ENCODE data around the gene ARHGAP31.
"Not testable (repeated sequence)": the region's sequence is repeated elsewhere in the genome, so short reads cannot be mapped to it uniquely, and the experiment has no call there.

ARHGAP31 gene

GRCh38 chr3:119295816-119296726 lies 1.9 kb downstream of the ARHGAP31 start:
- peak; percentile 49 for DNase-seq (ENCODE audit: low spot score)
- peak; percentile 87 for FAIRE-seq

GRCh38 chr3:119296727-119297122 lies 2.5 kb downstream of the ARHGAP31 start:
- no peak for DNase-seq (ENCODE audit: low spot score)

GRCh38 chr3:119297169-119297568 lies 3.0 kb downstream of the ARHGAP31 start:
- DNase-seq (ENCODE audit: low spot score) (peak; percentile 42), FAIRE-seq (peak; percentile 60)

More at GRCh38 chr3:119296727-119297122, 2.5 kb downstream of the ARHGAP31 start:
- no peak for FAIRE-seq

- no peak for DNase-seq (ENCODE audit: low spot score)
These were observed 4.4 kb downstream of the ARHGAP31 start for GRCh38 chr3:119298565-119298941.

GRCh38 chr3:119300991-119301391 lies 6.8 kb downstream of the ARHGAP31 start:
- DNase-seq (ENCODE audit: low spot score) (no peak), FAIRE-seq (no peak)

More at GRCh38 chr3:119298565-119298941, 4.4 kb downstream of the ARHGAP31 start:
- no peak for FAIRE-seq

GRCh38 chr3:119301662-119302061 lies 7.5 kb downstream of the ARHGAP31 start:
- FAIRE-seq (no peak), DNase-seq (ENCODE audit: low spot score) (no peak)

- FAIRE-seq (no peak), DNase-seq (ENCODE audit: low spot score) (no peak)
These were observed 8.7 kb downstream of the ARHGAP31 start for GRCh38 chr3:119302697-119303551.

- FAIRE-seq = peak; percentile 95
- peak; percentile 90 for DNase-seq (ENCODE audit: low spot score)
These were observed 10.1 kb downstream of the ARHGAP31 start for GRCh38 chr3:119304201-119304713.

- no peak for DNase-seq (ENCODE audit: low spot score)
- FAIRE-seq = no peak
These were observed 11.1 kb downstream of the ARHGAP31 start for GRCh38 chr3:119305286-119305685.

- not testable (repeated sequence) for FAIRE-seq; DNase-seq (ENCODE audit: low spot score)
These were observed 12.2 kb downstream of the ARHGAP31 start for GRCh38 chr3:119306378-119306777.

GRCh38 chr3:119308355-119308754 lies 14.2 kb downstream of the ARHGAP31 start:
- DNase-seq (ENCODE audit: low spot score) (peak; percentile 13), FAIRE-seq (no peak)

GRCh38 chr3:119309591-119309990 lies 15.4 kb downstream of the ARHGAP31 start:
- DNase-seq (ENCODE audit: low spot score) (peak; percentile 52), FAIRE-seq (no peak)

GRCh38 chr3:119310071-119310470 lies 15.9 kb downstream of the ARHGAP31 start:
- DNase-seq (ENCODE audit: low spot score) (peak; percentile 100), FAIRE-seq (peak; percentile 98)

- FAIRE-seq = peak; percentile 93
These were observed 17.1 kb downstream of the ARHGAP31 start for GRCh38 chr3:119311081-119311925.

GRCh38 chr3:119313461-119313860 lies 19.3 kb downstream of the ARHGAP31 start:
- DNase-seq (ENCODE audit: low spot score) (no peak), FAIRE-seq (no peak)

More at GRCh38 chr3:119311081-119311925, 17.1 kb downstream of the ARHGAP31 start:
- DNase-seq (ENCODE audit: low spot score) = peak; percentile 96

- FAIRE-seq (no peak), DNase-seq (ENCODE audit: low spot score) (no peak)
These were observed 20.6 kb downstream of the ARHGAP31 start for GRCh38 chr3:119314821-119315220.

- FAIRE-seq (no peak), DNase-seq (ENCODE audit: low spot score) (no peak)
These were observed 21.6 kb downstream of the ARHGAP31 start for GRCh38 chr3:119315600-119316312.

- FAIRE-seq (no peak), DNase-seq (ENCODE audit: low spot score) (no peak)
These were observed 22.1 kb downstream of the ARHGAP31 start for GRCh38 chr3:119316313-119316670.

GRCh38 chr3:119318876-119319275 lies 24.7 kb downstream of the ARHGAP31 start:
- DNase-seq (ENCODE audit: low spot score) = no peak

GRCh38 chr3:119319311-119319710 lies 25.1 kb downstream of the ARHGAP31 start:
- FAIRE-seq (no peak), DNase-seq (ENCODE audit: low spot score) (no peak)

More at GRCh38 chr3:119318876-119319275, 24.7 kb downstream of the ARHGAP31 start:
- FAIRE-seq = no peak
